HG02571 (cell line): Measurements from ENCODE around the gene TMEM134.

Experiments used
- ATAC-seq: cut with Tn5 transposase; IDR thresholded peaks from one replicate; pipeline ENCODE4 v1.9.1; 2021; ENCODE audit warnings: mild to moderate bottlenecking, moderate library complexity; ENCODE audit not compliant: unreplicated experiment

Gene TMEM134

DNA sequence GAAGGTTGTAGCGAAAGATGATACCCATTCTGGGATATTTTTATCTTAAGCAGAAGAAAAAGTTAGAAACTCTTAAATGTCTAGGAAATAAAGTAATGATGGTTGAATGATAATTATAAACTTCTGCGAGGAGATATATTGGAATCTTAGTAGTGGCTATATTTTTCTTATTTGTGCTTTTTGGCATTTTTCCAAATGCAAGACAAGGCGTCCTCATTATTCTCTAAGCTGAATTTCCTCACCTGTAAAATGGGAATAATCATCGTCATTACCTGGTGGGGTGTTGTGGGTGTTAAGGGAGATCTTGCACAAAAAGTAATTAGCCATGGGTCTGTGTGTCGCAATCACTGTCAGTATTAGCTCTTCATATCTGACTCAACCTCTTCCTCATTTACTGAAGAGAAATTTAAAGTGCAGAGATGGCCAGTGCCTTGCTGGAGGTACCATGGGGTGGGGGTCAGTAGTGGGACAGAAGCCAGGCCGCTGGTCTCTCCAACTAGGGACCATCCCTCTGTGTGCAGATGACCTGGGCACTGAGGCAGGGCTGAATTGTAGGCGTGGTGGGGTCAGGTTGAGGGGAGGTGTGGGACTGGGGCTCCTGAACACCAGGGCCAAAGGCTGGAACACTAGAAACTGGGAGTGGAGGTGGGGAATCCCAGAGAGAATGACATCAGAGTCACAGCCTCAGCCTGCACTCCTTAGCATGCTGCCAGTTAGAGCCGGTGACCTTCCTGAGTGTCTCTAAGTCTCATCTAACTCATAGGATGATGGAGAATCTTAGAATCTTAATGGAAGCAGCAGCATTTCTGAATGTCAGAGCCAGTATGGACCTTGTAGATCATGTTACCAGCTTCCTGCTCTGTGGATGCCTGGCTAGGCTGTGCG is 32.0 kb upstream of the TMEM134 start:
- ATAC-seq, result no peak

DNA sequence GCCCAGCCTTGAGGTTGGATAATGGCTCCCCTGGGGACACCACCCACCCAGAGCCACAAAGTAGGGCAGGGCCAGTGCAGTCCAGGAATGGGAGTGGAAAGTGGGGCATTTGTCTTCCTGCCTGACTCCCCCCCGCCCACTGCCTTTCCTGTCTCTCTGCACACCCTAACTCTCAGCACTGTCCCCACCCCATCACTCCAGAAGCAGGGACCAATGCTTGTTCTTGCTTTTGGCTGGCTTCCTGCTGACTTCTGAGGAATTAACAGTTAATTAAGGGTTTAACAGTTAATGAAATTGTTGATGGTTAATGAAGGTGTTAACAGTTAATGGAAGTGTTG is 31.4 kb upstream of the TMEM134 start:
- ATAC-seq, result no peak

GRCh38 chr11:67499808-67500483 is 30.9 kb upstream of the TMEM134 start:
- ATAC-seq, result no peak

DNA sequence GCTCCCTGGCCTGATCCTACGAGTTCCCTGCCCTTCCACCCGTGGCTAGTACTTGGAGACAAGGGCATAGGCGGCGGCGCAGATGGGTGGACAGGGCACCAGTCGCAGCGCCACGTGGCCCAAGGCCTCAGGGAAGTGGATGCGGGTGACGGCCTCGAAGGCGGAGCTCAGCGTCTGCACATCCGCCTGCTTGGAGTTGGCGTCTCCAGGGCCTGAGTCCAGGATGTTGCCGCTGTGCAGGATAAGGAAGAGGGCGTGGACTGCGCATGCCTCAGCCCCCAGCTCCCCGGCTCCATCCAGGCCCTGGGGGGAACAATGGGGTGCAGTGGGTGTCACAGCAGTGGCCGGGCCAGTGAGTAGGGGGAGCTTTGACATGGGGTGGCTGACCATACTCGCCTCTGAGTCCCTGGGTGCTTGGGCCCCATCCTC is 29.5 kb upstream of the TMEM134 start:
- ATAC-seq, result no peak

DNA sequence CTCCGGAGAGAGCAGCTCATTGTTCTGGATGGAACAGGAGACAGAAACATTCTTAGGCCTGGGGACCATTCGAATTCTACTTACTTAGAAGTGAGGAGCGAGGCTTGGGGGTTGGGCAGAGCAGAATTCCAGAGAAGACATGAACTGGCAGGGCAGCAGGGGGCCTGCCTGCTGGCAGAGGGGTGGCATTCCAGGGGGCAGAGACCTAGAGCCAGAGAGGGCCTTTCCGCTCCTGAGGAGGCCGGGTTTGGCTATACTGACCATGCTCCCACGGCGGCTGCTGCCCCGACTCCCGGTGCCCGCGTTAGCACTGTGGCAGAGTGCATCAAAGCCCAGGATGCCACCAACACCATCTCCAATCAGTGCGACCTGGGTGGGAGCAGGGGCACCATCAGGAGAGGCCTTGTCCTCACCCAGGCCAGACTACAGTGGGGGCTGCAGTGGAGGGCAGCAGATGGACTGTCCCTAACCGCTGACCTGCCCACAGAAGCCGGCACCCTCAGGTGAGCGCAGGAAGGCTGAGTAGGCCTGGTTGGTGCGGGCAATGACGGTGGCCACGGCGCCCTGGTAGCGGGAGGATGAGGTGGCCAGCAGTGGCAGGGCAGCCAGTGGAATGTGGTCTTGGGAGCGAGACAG is 28.7 kb upstream of the TMEM134 start:
- no peak for ATAC-seq

DNA sequence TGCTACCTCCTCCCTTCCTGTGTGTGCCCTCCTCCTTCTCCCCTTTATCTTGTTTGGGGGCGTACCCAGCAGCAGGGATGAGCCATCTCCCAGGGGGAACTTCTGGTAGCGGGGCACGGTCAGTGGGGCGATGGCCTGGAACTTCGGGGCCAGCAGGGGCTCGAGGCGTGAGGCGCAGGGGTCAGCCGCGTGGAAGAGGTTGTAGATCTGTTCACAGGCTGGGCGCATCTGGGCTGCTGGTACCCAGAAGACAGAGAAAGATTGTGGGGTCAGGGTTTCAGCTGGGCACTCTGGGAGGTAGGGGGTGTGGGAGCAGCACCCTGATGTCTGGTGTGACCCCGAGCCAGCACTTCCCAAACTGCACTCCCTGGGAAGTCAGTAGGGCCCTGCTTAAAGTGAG is 27.1 kb upstream of the TMEM134 start:
- no peak for ATAC-seq

- ATAC-seq, result no peak
Measured at GRCh38 chr11:67495234-67496005, 26.4 kb upstream of the TMEM134 start.

GRCh38 chr11:67494371-67495233 is 25.6 kb upstream of the TMEM134 start:
- ATAC-seq, result no peak

- no peak for ATAC-seq
Measured at GRCh38 chr11:67493548-67494370, 24.7 kb upstream of the TMEM134 start.

DNA sequence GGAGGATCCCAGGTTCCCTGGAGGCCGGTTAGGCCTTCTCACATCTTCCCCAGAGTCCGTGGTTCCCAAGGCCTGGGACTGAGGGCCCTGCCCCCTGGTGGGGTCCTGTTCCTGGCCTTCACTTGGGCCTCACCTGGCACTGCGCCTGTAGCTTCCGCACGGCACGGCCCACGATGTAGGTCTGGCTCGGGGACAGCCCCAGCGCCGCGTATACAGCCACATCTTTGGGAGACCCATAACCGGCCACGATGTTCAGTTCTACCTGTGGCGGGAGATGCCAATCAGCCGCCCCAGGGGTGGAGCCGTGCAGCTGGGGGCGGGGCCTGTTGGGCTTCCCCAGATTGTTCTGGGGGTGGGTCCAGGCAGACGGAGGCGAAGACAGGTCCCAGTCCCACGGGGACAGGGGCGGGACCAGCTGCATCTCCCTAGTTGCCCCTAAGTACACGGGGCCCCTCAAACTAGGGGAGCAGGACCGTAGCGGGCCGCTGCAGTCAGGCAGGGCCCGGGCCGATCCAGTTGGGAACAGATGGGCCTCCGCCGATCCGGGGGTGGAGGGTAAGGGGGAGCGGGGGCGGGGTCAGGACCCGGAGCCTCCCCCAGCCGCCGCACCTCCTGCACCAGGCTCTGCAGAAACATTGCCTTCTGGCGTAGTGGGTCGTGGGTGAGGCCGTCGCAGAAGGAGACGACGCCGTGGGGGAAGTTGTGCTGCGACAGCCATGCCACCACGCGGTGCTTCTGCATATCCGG is 23.9 kb upstream of the TMEM134 start:
- ATAC-seq, result no peak

- no peak for ATAC-seq
Measured at GRCh38 chr11:67492069-67492727, 23.1 kb upstream of the TMEM134 start.

GRCh38 chr11:67491276-67492068 is 22.4 kb upstream of the TMEM134 start:
- no peak for ATAC-seq

DNA sequence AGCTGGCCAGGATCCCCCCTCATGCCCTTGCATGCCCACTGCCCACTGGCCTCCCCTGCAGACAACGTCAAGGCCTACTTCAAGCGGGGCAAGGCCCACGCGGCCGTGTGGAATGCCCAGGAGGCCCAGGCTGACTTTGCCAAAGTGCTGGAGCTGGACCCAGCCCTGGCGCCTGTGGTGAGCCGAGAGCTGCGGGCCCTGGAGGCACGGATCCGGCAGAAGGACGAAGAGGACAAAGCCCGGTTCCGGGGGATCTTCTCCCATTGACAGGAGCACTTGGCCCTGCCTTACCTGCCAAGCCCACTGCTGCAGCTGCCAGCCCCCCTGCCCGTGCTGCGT is 21.6 kb upstream of the TMEM134 start:
- no peak for ATAC-seq

DNA sequence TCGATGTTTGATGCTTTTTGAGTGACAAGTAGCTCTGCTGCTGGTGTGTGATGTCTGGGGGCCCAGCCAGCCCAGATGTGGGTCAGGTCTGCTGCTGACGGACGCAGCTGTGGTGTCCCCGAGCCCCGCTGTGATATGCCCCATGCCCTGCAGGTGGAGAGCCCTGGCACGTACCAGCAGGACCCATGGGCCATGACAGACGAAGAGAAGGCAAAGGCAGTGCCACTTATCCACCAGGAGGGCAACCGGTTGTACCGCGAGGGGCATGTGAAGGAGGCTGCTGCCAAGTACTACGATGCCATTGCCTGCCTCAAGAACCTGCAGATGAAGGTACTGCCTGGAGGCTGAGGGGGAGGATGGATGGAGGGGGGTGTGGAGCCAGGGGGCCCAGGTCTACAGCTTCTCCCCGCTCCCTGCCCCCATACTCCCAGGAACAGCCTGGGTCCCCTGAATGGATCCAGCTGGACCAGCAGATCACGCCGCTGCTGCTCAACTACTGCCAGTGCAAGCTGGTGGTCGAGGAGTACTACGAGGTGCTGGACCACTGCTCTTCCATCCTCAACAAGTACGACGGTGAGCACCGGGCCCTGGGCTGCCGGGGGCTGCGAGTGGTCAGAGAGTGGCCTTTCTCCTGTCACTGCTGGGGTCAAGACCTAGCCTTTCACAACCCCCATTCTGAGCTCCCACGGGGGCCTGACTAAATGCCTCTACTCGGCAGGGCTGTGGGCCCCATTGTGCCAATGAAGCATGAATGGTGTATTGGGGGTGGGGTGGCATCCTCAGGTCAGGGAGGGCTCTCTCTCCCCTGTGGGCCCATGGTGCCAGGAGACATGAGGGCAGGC is 21.1 kb upstream of the TMEM134 start:
- ATAC-seq, result no peak

DNA sequence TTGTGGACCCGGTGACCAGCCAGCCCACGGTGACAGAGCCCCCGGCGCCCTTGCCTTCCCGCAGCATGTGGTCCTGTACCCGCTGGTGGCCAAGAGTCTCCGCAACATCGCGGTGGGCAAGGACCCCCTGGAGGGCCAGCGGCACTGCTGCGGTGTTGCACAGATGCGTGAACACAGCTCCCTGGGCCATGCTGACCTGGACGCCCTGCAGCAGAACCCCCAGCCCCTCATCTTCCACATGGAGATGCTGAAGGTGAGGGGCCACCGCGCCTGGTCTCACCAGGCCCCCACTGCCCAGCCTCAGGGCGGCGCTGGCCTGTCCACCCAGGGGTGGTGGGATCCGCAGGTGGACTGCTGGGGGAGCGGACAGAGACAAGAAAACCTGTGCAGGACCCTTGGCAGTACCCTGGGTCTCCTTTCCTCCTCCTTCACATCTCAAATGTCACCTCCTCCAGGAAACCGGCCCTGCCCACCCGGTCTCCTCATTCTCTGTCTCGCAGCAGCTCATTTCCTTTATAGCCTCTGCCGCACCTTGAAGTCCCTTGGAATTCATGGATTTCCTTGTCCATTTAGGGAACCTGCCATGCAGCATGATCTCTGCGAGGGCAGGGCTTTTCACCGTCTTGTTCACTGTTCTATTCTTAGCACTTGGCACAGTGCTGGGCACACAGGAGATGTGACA is 20.3 kb upstream of the TMEM134 start:
- no peak for ATAC-seq
